Loucy (cell line): ENCODE results near the gene DAW1.

Experiments
- H2AFZ ChIP-seq: fragments of 200-600 bp; sonication (generic); 2 replicates; pipeline ENCODE4 v1.6.0; 2016; ENCODE audit warnings: antibody characterized with exemption, mild to moderate bottlenecking, low read length, moderate library complexity
- H3F3A ChIP-seq: fragments of 200-600 bp; 2 replicates; pipeline ENCODE4 v1.6.0; 2016; ENCODE audit warnings: antibody characterized with exemption, low read depth, mild to moderate bottlenecking
- H3K27me3 ChIP-seq: fragments of 200-600 bp; sonication (generic); 2 replicates; pipeline ENCODE4 v1.6.1; 2014; ENCODE audit warnings: low read length, mild to moderate bottlenecking; ENCODE audit not compliant: insufficient read depth, poor library complexity, severe bottlenecking
- H3K36me3 ChIP-seq: fragments of 200-600 bp; sonication (generic); 2 replicates; pipeline ENCODE4 v1.6.1; 2016; ENCODE audit warnings: low read length; ENCODE audit not compliant: insufficient read depth
- H3K4me1 ChIP-seq: fragments of 200-600 bp; sonication (generic); 2 replicates; pipeline ENCODE4 v1.5.1; 2014; ENCODE audit warnings: low read length, mild to moderate bottlenecking; ENCODE audit not compliant: insufficient read depth, poor library complexity, severe bottlenecking
- H3K4me2 ChIP-seq: fragments of 200-600 bp; sonication (generic); 2 replicates; pipeline ENCODE4 v1.6.0; 2014; ENCODE audit warnings: antibody characterized with exemption, low read length, low read depth, mild to moderate bottlenecking; ENCODE audit not compliant: poor library complexity, severe bottlenecking
- H3K4me3 ChIP-seq: fragments of 200-600 bp; sonication (generic); 2 replicates; pipeline ENCODE4 v1.5.1; 2014; ENCODE audit warnings: low read length, mild to moderate bottlenecking, mixed read lengths; ENCODE audit not compliant: poor library complexity, severe bottlenecking
- H3K79me2 ChIP-seq: fragments of 200-600 bp; sonication (generic); 2 replicates; pipeline ENCODE4 v1.6.1; 2014; ENCODE audit warnings: low read length; ENCODE audit not compliant: insufficient read depth
- H3K9ac ChIP-seq: fragments of 200-600 bp; sonication (generic); 2 replicates; pipeline ENCODE4 v1.6.0; 2014; ENCODE audit warnings: mild to moderate bottlenecking, low read depth, low read length, moderate library complexity; ENCODE audit not compliant: poor library complexity, severe bottlenecking
- H3K9me2 ChIP-seq: fragments of 200-600 bp; sonication (generic); replicated peaks from 2 replicates; pipeline ENCODE4 v1.6.1; 2016; ENCODE audit warnings: low read depth, low read length, mixed read lengths
- H3K9me3 ChIP-seq: fragments of 200-600 bp; sonication (generic); 2 replicates; pipeline ENCODE4 v1.6.1; 2014; ENCODE audit warnings: mild to moderate bottlenecking, antibody characterized with exemption, low read length, low read depth; ENCODE audit not compliant: insufficient read depth
- H4K20me1 ChIP-seq: fragments of 200-600 bp; sonication (generic); 2 replicates; pipeline ENCODE4 v1.6.0; 2014; ENCODE audit warnings: antibody characterized with exemption, low read length, mild to moderate bottlenecking; ENCODE audit not compliant: insufficient read depth, poor library complexity, severe bottlenecking
- CTCF ChIP-seq: fragments of 200-600 bp; sonication (generic); conservative IDR thresholded peaks from 2 replicates; pipeline ENCODE4 v1.5.1; 2014; ENCODE audit warnings: mild to moderate bottlenecking, antibody characterized with exemption, low read length
- EZH2phosphoT487 ChIP-seq: fragments of 200-600 bp; IDR thresholded peaks from 2 replicates; pipeline ENCODE4 v1.6.1; 2018; ENCODE audit warnings: antibody characterized with exemption, mild to moderate bottlenecking, moderate library complexity, borderline replicate concordance

Gene DAW1

GRCh38 chr2:227942965-227943364 lies 71.5 kb downstream of the DAW1 start:
- H3K4me2 ChIP-seq = no peak overlapping the region
- TF ChIP-seq CTCF (no peak), EZH2phosphoT487 (no peak)
- no peak overlapping the region for H3K4me3 ChIP-seq
- no peaks in the 10 kb centered on the region for H3F3A ChIP-seq
- H3K9ac ChIP-seq = no peak overlapping the region
- H3K79me2 ChIP-seq = no peaks in the 10 kb centered on the region
- H3K36me3 ChIP-seq = no peaks in the 10 kb centered on the region
- H3K9me3 ChIP-seq = no peaks in the 10 kb centered on the region
- H2AFZ ChIP-seq = no peak overlapping the region
- H4K20me1 ChIP-seq = no peaks in the 10 kb centered on the region
- no peaks in the 10 kb centered on the region for H3K9me2 ChIP-seq
- H3K27me3 ChIP-seq = no peaks in the 10 kb centered on the region
- no peaks in the 10 kb centered on the region for H3K4me1 ChIP-seq

- no peak for TF ChIP-seq CTCF
- no peak for TF ChIP-seq EZH2phosphoT487
- H3K4me3 ChIP-seq = no peak overlapping the region
- H3F3A ChIP-seq = no peaks in the 10 kb centered on the region
- H3K36me3 ChIP-seq = no peaks in the 10 kb centered on the region
- H3K4me2 ChIP-seq = no peak overlapping the region
- H3K9me3 ChIP-seq = no peaks in the 10 kb centered on the region
- no peak overlapping the region for H3K9ac ChIP-seq
- no peaks in the 10 kb centered on the region for H3K27me3 ChIP-seq
- H3K79me2 ChIP-seq = no peaks in the 10 kb centered on the region
- H3K9me2 ChIP-seq = no peaks in the 10 kb centered on the region
- H4K20me1 ChIP-seq = no peaks in the 10 kb centered on the region
- H3K4me1 ChIP-seq = no peaks in the 10 kb centered on the region
- no peak overlapping the region for H2AFZ ChIP-seq
Measured at GRCh38 chr2:227960317-227960716, 88.9 kb downstream of the DAW1 start.

GRCh38 chr2:227971619-227972230 lies 100.3 kb downstream of the DAW1 start:
- no peaks in the 10 kb centered on the region for H3K79me2 ChIP-seq
- no peak overlapping the region for H2AFZ ChIP-seq
- 0 out of 2 replicates have a peak, but pooled peaks cover 3% of the 10 kb centered on the region for H3K9me3 ChIP-seq
- H3K9me2 ChIP-seq = 0 out of 2 replicates have a peak, but pooled peaks cover 3% of the 10 kb centered on the region
- H3F3A ChIP-seq = no peaks in the 10 kb centered on the region
- H3K4me1 ChIP-seq = no peaks in the 10 kb centered on the region
- no peak overlapping the region for H3K9ac ChIP-seq
- H3K4me3 ChIP-seq = no peak overlapping the region
- TF ChIP-seq CTCF (no peak), EZH2phosphoT487 (no peak)
- H3K27me3 ChIP-seq = no peaks in the 10 kb centered on the region
- no peak overlapping the region for H3K4me2 ChIP-seq
- no peaks in the 10 kb centered on the region for H3K36me3 ChIP-seq
- no peaks in the 10 kb centered on the region for H4K20me1 ChIP-seq
